ENCODE data around the gene MUSTN1. TPM values are rescaled to one million over a fixed set of nuclear protein-coding genes. Genes with fewer than 3 reads are reported as not detected.

MUSTN1 gene
- total and polyA plus RNA-seq, 2 of the 13 experiments (the other 11 are each of a cell fraction or from before 2014, with no cell fraction given), result 0.84 to 1.4 TPM

DNA sequence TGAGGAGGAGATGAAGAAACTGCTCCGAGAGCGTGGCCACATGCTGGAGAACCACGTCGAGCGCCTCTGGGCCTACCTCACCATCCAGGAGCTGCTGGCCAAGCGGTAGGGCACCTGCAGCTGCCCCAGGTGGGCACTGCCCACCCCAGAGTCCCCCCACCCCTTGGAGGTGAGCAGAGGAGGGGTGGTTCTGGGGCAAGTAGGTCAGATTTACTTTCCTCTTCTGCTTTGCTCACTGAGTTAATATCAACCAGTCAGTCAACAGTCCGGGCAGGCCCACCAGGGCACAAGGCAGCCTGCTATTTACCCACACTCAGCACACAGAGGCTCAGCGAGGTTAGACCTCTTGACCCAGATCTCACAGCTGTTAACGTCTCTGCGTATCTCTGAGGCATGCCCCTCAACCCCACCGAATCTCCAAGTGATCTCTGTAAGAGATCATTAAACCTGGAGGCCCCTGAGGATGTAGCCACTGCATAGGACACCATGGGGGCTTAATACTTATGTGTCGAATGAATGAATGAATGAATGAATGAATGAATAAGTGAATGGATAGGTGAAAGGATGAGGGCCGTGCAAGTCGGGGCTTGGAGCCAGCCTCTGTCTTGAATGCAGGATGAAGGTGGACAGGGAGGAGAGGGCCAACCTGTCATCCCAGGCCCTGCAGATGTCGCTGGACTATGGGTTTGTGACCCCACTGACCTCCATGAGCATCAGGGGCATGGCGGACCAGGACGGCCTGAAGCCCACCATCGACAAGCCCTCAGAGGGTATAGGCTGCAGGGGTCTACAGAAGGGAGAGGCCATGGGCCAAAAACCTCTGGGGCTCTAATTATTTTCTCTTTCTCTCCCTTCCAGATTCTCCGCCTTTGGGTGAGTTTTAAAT is 48.2 kb downstream of the MUSTN1 start (continued):
- TF ChIP-seq RFX5 (IDR thresholded peaks at IDR 0.05; ENCODE audit: low read depth, low read length) (no peak), TSC22D2 (CRISPR knock-in tag; IDR thresholded peaks at IDR 0.05; ENCODE audit: borderline replicate concordance) (no peak), ZNF639 (CRISPR knock-in tag; conservative IDR thresholded peaks at IDR 0.05) (no peak), CBFB (CRISPR knock-in tag; IDR thresholded peaks at IDR 0.05) (no peak), ZNF589 (CRISPR knock-in tag; conservative IDR thresholded peaks at IDR 0.05) (no peak), SCMH1 (CRISPR knock-in tag; IDR thresholded peaks at IDR 0.05; ENCODE audit: borderline replicate concordance) (no peak), ZNF3 (CRISPR knock-in tag; IDR thresholded peaks at IDR 0.05) (peak; percentile 89), KLF16 (CRISPR knock-in tag; IDR thresholded peaks at IDR 0.05) (no peak), ZNF777 (CRISPR knock-in tag; IDR thresholded peaks at IDR 0.05) (no peak), ZNF691 (CRISPR knock-in tag; IDR thresholded peaks at IDR 0.05; ENCODE audit: borderline replicate concordance, low read depth) (no peak), HOXA9 (CRISPR knock-in tag; IDR thresholded peaks at IDR 0.05; ENCODE audit: borderline replicate concordance) (no peak), XBP1 (CRISPR knock-in tag; IDR thresholded peaks at IDR 0.05) (no peak), FOXM1 (CRISPR knock-in tag; IDR thresholded peaks at IDR 0.05) (no peak), ZNF773 (CRISPR knock-in tag; IDR thresholded peaks at IDR 0.05; ENCODE audit: borderline replicate concordance) (no peak), ZFP1 (CRISPR knock-in tag; IDR thresholded peaks at IDR 0.05) (no peak), TOE1 (CRISPR knock-in tag; IDR thresholded peaks at IDR 0.05) (no peak), SSRP1 (CRISPR knock-in tag; IDR thresholded peaks at IDR 0.05) (no peak), NFRKB (IDR thresholded peaks at IDR 0.05) (no peak), ZNF382 (CRISPR knock-in tag; IDR thresholded peaks at IDR 0.05; ENCODE audit: borderline replicate concordance) (no peak), ZNF800 (CRISPR knock-in tag; IDR thresholded peaks at IDR 0.05) (no peak), MAFG (CRISPR knock-in tag; IDR thresholded peaks at IDR 0.05) (no peak)
- TF ChIP-seq, protein P1, sequence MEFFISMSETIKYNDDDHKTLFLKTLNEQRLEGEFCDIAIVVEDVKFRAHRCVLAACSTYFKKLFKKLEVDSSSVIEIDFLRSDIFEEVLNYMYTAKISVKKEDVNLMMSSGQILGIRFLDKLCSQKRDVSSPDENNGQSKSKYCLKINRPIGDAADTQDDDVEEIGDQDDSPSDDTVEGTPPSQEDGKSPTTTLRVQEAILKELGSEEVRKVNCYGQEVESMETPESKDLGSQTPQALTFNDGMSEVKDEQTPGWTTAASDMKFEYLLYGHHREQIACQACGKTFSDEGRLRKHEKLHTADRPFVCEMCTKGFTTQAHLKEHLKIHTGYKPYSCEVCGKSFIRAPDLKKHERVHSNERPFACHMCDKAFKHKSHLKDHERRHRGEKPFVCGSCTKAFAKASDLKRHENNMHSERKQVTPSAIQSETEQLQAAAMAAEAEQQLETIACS (CRISPR knock-in tag; IDR thresholded peaks at IDR 0.05), result no peak
- TF ChIP-seq, protein P2, sequence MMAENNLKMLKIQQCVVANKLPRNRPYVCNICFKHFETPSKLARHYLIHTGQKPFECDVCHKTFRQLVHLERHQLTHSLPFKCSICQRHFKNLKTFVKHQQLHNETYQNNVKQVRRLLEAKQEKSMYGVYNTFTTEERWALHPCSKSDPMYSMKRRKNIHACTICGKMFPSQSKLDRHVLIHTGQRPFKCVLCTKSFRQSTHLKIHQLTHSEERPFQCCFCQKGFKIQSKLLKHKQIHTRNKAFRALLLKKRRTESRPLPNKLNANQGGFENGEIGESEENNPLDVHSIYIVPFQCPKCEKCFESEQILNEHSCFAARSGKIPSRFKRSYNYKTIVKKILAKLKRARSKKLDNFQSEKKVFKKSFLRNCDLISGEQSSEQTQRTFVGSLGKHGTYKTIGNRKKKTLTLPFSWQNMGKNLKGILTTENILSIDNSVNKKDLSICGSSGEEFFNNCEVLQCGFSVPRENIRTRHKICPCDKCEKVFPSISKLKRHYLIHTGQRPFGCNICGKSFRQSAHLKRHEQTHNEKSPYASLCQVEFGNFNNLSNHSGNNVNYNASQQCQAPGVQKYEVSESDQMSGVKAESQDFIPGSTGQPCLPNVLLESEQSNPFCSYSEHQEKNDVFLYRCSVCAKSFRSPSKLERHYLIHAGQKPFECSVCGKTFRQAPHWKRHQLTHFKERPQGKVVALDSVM (CRISPR knock-in tag; IDR thresholded peaks at IDR 0.05), result no peak
